ENCODE data around the gene PSMB3. TPM values are rescaled to one million over a fixed set of nuclear protein-coding genes. Genes with fewer than 3 reads are reported as not detected.

PSMB3 gene
- total and polyA plus RNA-seq, 2 donors (not counting 1 experiment from before 2014, with no cell fraction given): 210 to 299 TPM

DNA sequence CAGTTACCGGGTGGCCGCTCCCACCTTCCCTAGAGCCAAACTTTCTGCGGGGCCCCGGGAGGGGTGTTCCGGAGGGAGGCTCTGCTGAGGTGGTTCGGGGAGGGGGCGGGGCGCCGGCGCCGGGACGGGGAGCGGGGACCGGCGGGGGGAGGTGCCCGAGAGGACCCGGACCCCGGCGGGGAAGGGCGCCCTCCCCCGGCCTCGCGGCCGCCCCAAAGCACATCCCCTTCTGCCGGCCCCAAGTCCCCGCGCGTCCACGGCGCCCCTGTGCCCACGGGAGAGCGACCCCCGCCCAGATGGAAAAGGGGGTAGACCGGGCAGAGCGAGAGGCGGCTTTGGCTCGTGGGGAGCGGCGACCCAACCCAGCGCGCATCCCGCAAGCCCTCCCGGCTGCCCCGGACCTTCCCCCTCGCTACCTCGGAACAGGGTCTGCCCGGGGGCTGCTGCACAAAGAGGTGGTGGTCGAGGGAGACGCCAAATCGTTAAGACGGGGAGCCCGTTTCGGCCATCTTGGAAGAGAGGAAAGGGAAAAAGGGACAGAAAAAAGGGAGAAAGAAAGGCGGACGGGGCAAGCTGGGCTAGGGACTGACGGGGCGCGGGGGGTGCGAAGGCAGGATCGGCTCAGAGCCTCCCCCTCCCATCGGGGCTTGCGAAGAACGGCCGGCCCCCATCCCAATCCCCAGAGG is 4.9 kb upstream of the PSMB3 start:
- DNase-seq (ENCODE audit: low read depth in 2 of 2): no peak
- no peaks in the 10 kb centered on the region for H3K27me3 ChIP-seq (ENCODE audit: control insufficient read depth, insufficient read depth, low read length)
- peak overlapping the region; percentile 81 for H3K27ac ChIP-seq (ENCODE audit: insufficient read depth, low read length)

DNA sequence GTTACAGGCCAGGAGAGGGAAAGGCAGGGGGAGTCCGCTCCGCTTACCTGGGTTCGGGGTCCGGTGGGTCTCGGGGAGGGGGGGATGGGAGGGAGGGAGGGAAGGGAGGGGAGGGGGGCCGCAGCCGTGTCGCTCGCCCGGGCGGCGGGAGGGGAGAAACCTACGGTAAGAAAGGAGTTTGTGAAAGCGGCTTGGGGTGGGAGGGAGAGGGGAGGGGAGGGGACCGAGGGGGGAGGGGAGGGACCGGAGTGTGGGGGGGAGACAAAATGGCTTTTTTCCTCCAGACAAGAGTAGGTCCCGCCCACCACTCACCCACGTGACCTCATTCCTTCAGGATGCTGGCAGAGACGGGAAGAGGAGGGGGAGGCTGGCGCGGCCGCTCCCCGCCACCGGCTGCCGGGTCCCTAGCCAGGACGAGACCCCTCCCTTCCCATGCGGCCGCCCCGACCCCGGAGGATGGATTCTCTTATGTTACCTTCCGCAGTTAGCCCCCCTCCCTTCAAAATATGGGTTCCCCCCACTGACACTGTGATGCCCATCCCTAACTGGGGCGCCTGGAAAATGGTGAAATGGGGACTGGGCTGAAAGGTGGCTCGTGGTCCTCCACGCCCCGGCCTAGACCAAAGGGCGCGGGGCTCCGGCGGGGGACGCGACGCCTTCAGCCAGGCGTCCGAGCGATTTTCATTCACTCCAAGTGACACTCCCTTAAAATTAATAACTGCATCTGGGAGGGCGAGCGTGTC is 4.2 kb upstream of the PSMB3 start, which contains the start of gene PCGF2:
Gene PCGF2 (minus strand): TSS at position 188 of the 743 bp plus-strand sequence. CDS start 7,934 bp downstream, outside the sequence.
- Histone ChIP-seq H3K36me3 (ENCODE audit: control insufficient read depth, insufficient read depth, low read length) (peaks cover 2% of the 10 kb centered on the region), H3K4me1 (ENCODE audit: control insufficient read depth, extremely low read depth, insufficient read depth, low read length) (peaks cover 9% of the 10 kb centered on the region), H3K27me3 (ENCODE audit: control insufficient read depth, insufficient read depth, low read length) (no peaks in the 10 kb centered on the region), H3K4me3 (replicated peaks in 1 of 4; ENCODE audit: control extremely low read depth in 1 of 4, insufficient read depth in 1 of 4, low read depth in 3 of 4, low read length in 4 of 4) (peak within 1 kb of the TSS; percentile 71 to 89 (median 78)), H3K79me2 (ENCODE audit: control insufficient read depth, insufficient read depth, low read length) (peaks cover 47% of the 10 kb centered on the region), H2AFZ (ENCODE audit: low read length) (peak within 1 kb of the TSS; percentile 50), H3K4me2 (ENCODE audit: extremely low read depth, insufficient read depth, low read length) (peak within 1 kb of the TSS; percentile 91), H3K9me3 (ENCODE audit: control insufficient read depth, insufficient read depth, low read depth, low read length) (no peaks in the 10 kb centered on the region), H3K9ac (ENCODE audit: insufficient read depth, low read length) (peak within 1 kb of the TSS; percentile 83), H3K27ac (ENCODE audit: insufficient read depth, low read length) (peak within 1 kb of the TSS; percentile 81), H4K20me1 (ENCODE audit: control insufficient read depth, extremely low read depth, insufficient read depth, low read length) (no peaks in the 10 kb centered on the region)
- TF ChIP-seq, protein P1, sequence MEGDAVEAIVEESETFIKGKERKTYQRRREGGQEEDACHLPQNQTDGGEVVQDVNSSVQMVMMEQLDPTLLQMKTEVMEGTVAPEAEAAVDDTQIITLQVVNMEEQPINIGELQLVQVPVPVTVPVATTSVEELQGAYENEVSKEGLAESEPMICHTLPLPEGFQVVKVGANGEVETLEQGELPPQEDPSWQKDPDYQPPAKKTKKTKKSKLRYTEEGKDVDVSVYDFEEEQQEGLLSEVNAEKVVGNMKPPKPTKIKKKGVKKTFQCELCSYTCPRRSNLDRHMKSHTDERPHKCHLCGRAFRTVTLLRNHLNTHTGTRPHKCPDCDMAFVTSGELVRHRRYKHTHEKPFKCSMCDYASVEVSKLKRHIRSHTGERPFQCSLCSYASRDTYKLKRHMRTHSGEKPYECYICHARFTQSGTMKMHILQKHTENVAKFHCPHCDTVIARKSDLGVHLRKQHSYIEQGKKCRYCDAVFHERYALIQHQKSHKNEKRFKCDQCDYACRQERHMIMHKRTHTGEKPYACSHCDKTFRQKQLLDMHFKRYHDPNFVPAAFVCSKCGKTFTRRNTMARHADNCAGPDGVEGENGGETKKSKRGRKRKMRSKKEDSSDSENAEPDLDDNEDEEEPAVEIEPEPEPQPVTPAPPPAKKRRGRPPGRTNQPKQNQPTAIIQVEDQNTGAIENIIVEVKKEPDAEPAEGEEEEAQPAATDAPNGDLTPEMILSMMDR (conservative IDR thresholded peaks at IDR 0.05 in 1 of 2, IDR thresholded peaks at IDR 0.05 in 1 of 2; ENCODE audit: low read depth in 1 of 2, low read length in 2 of 2): no peak
- no peak for TF ChIP-seq EZH2 (IDR thresholded peaks at IDR 0.05; ENCODE audit: low read length, missing control alignments)
- peak; percentile 86 to 90 for DNase-seq (ENCODE audit: low read depth in 2 of 2)

More for the DNA sequence above, 4.9 kb upstream of the PSMB3 start:
- no peaks in the 10 kb centered on the region for H4K20me1 ChIP-seq (ENCODE audit: control insufficient read depth, extremely low read depth, insufficient read depth, low read length)
- peak overlapping the region; percentile 71 to 89 (median 78) for H3K4me3 ChIP-seq (replicated peaks in 1 of 4; ENCODE audit: control extremely low read depth in 1 of 4, insufficient read depth in 1 of 4, low read depth in 3 of 4, low read length in 4 of 4)
- H3K36me3 ChIP-seq (ENCODE audit: control insufficient read depth, insufficient read depth, low read length): peaks cover 2% of the 10 kb centered on the region
- H3K9ac ChIP-seq (ENCODE audit: insufficient read depth, low read length): peak overlapping the region; percentile 83
- TF ChIP-seq, protein P1 (conservative IDR thresholded peaks at IDR 0.05 in 1 of 2, IDR thresholded peaks at IDR 0.05 in 1 of 2; ENCODE audit: low read depth in 1 of 2, low read length in 2 of 2): no peak
- no peak for TF ChIP-seq EZH2 (IDR thresholded peaks at IDR 0.05; ENCODE audit: low read length, missing control alignments)
- H3K9me3 ChIP-seq (ENCODE audit: control insufficient read depth, insufficient read depth, low read depth, low read length): no peaks in the 10 kb centered on the region
- H3K79me2 ChIP-seq (ENCODE audit: control insufficient read depth, insufficient read depth, low read length): peaks cover 48% of the 10 kb centered on the region
- H3K4me2 ChIP-seq (ENCODE audit: extremely low read depth, insufficient read depth, low read length): peak overlapping the region; percentile 91
- peaks cover 14% of the 10 kb centered on the region for H3K4me1 ChIP-seq (ENCODE audit: control insufficient read depth, extremely low read depth, insufficient read depth, low read length)
- peak overlapping the region; percentile 50 for H2AFZ ChIP-seq (ENCODE audit: low read length)

DNA sequence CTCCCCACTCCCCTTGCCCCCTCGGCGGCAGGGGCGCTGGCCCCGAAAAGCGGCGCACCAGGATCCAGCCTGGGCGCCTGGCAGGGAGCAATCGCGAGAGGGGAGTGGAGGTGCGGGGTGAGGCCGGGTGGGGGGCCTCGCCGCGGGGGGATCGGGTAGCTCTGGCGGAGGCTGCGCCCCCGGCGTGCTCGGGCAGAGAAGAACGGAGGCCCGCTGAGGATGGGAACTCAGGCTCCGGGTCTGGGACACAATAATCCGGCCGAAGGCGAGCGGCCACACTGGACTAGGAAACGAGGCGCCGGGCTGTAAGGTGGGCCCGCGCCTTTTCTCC is 3.7 kb upstream of the PSMB3 start:
- Histone ChIP-seq H3K4me1 (ENCODE audit: control insufficient read depth, extremely low read depth, insufficient read depth, low read length) (peaks cover 11% of the 10 kb centered on the region), H3K27me3 (ENCODE audit: control insufficient read depth, insufficient read depth, low read length) (no peaks in the 10 kb centered on the region), H3K4me3 (replicated peaks in 1 of 4; ENCODE audit: control extremely low read depth in 1 of 4, insufficient read depth in 1 of 4, low read depth in 3 of 4, low read length in 4 of 4) (peak overlapping the region; percentile 49 to 71 (median 64)), H3K36me3 (ENCODE audit: control insufficient read depth, insufficient read depth, low read length) (peaks cover 2% of the 10 kb centered on the region), H3K9ac (ENCODE audit: insufficient read depth, low read length) (peak overlapping the region; percentile 64), H3K4me2 (ENCODE audit: extremely low read depth, insufficient read depth, low read length) (peak overlapping the region; percentile 79), H3K9me3 (ENCODE audit: control insufficient read depth, insufficient read depth, low read depth, low read length) (no peaks in the 10 kb centered on the region), H2AFZ (ENCODE audit: low read length) (no peak overlapping the region), H3K27ac (ENCODE audit: insufficient read depth, low read length) (peak overlapping the region; percentile 57), H3K79me2 (ENCODE audit: control insufficient read depth, insufficient read depth, low read length) (peaks cover 46% of the 10 kb centered on the region), H4K20me1 (ENCODE audit: control insufficient read depth, extremely low read depth, insufficient read depth, low read length) (no peaks in the 10 kb centered on the region)
- TF ChIP-seq EZH2 (IDR thresholded peaks at IDR 0.05; ENCODE audit: low read length, missing control alignments): no peak
- TF ChIP-seq, protein P1 (conservative IDR thresholded peaks at IDR 0.05 in 1 of 2, IDR thresholded peaks at IDR 0.05 in 1 of 2; ENCODE audit: low read depth in 1 of 2, low read length in 2 of 2): no peak
- no peak for DNase-seq (ENCODE audit: low read depth in 2 of 2)

All from fibroblast of lung (primary cell).